PC-9 (cell line): ENCODE data around the gene PIK3C2A. TPM values are rescaled to one million over a fixed set of nuclear protein-coding genes. Genes with fewer than 3 reads are reported as not detected.
"Not testable (repeated sequence)": the region's sequence is repeated elsewhere in the genome, so short reads cannot be mapped to it uniquely, and the experiment has no call there.

Experiments used
- BruUV-seq: library from RNA; stranded (reverse); fragments of 400-500 nt; replicated peaks from 2 replicates; lab custom pipeline; 2021; lab: Mats Ljungman, UMichigan
- CTCF ChIA-PET: fragments of 300-600 bp; sonication (Branson Sonifier 250); formaldehyde crosslinking; loops from one replicate; lab custom pipeline; 2022; ENCODE audit warnings: antibody characterized with exemption; lab: Charles Lee
- POLR2A ChIA-PET: fragments of 300-600 bp; sonication (Branson Sonifier 250); formaldehyde crosslinking; loops from one replicate; lab custom pipeline; 2022; ENCODE audit warnings: antibody characterized with exemption; ENCODE audit not compliant: unreplicated experiment; lab: Charles Lee
- DNase-seq, 2 experiments: peaks; one replicate each; pipeline versions ENCODE4 v3.0.0 to v3.0.0-alpha.2; 2015 to 2022; ENCODE audit warnings: mixed read lengths in 1 of 2
- H2AFZ ChIP-seq: fragments of 200-600 bp; sonication (generic); 2 replicates; pipeline ENCODE4 v1.8.1; 2017; ENCODE audit warnings: antibody characterized with exemption
- H3F3A ChIP-seq: fragments of 200-600 bp; sonication (generic); 2 replicates; pipeline ENCODE4 v1.8.1; 2017; ENCODE audit warnings: antibody characterized with exemption, mild to moderate bottlenecking, low read depth; ENCODE audit not compliant: insufficient read depth
- H3K27ac ChIP-seq: fragments of 200-600 bp; sonication (generic); 2 replicates; pipeline ENCODE4 v1.6.1; 2016; ENCODE audit warnings: mixed run types
- H3K27me3 ChIP-seq: fragments of 200-600 bp; sonication (generic); 2 replicates; pipeline ENCODE4 v1.6.1; 2016; ENCODE audit warnings: low read depth, mixed run types; ENCODE audit not compliant: insufficient read depth
- H3K36me3 ChIP-seq: fragments of 200-600 bp; sonication (generic); 2 replicates; pipeline ENCODE4 v1.6.1; 2016; ENCODE audit warnings: low read depth, mixed run types
- H3K4me1 ChIP-seq: fragments of 200-600 bp; sonication (generic); replicated peaks from 2 replicates; pipeline ENCODE4 v1.6.1; 2016; ENCODE audit warnings: mixed run types; ENCODE audit not compliant: insufficient read depth
- H3K4me2 ChIP-seq: fragments of 200-600 bp; sonication (generic); 2 replicates; pipeline ENCODE4 v1.6.1; 2017; ENCODE audit warnings: mixed run types
- H3K4me3 ChIP-seq: fragments of 200-600 bp; sonication (generic); 2 replicates; pipeline ENCODE4 v1.6.1; 2016; ENCODE audit warnings: mixed run types
- H3K79me2 ChIP-seq: fragments of 200-600 bp; sonication (generic); 2 replicates; pipeline ENCODE4 v1.6.1; 2017; ENCODE audit warnings: low read depth, mixed run types
- H3K9me2 ChIP-seq: fragments of 200-600 bp; sonication (generic); 2 replicates; pipeline ENCODE4 v1.8.1; 2017; ENCODE audit warnings: mild to moderate bottlenecking; ENCODE audit not compliant: insufficient read depth
- H3K9me3 ChIP-seq: fragments of 200-600 bp; sonication (generic); 2 replicates; pipeline ENCODE4 v1.8.1; 2016; ENCODE audit warnings: low read depth; ENCODE audit not compliant: insufficient read depth
- H4K20me1 ChIP-seq: fragments of 200-600 bp; sonication (generic); 2 replicates; pipeline ENCODE4 v1.8.1; 2017; ENCODE audit not compliant: insufficient read depth
- EZH2 ChIP-seq: fragments of 200-600 bp; sonication (generic); IDR thresholded peaks from 2 replicates; pipeline ENCODE4 v1.8.0; 2017; ENCODE audit warnings: antibody characterized with exemption, low read depth
- intact Hi-C: fragments of 100-400 bp; cut with micrococcal nuclease; formaldehyde crosslinking; loops from one replicate; pipeline ENCODE4 v1.10.0; 2022; ENCODE audit not compliant: unreplicated experiment
- total RNA-seq: library from RNA; stranded (reverse); gene quantifications from 2 replicates; pipeline ENCODE4 v1.2.3, GENCODE V29; 2021
- TF ChIP-seq, protein P1 (sequence below): fragments of 200-600 bp; sonication (generic); conservative IDR thresholded peaks from 2 replicates; pipeline ENCODE4 v1.6.1; 2017; ENCODE audit warnings: mixed run types, antibody characterized with exemption, mild to moderate bottlenecking, moderate library complexity

Gene PIK3C2A
- total RNA-seq, 1 experiment from 2014 or later: 70.7 TPM

GRCh38 chr11:17229481-17230152 lies 21.8 kb upstream of the PIK3C2A start:
- POLR2A ChIA-PET: no interaction called here
- Histone ChIP-seq H3K36me3 (no peaks in the 10 kb centered on the region), H3K79me2 (no peaks in the 10 kb centered on the region), H3K27me3 (no peaks in the 10 kb centered on the region), H3K4me1 (no peaks in the 10 kb centered on the region), H3K9me2 (no peaks in the 10 kb centered on the region), H3K9me3 (no peaks in the 10 kb centered on the region), H3K27ac (no peak overlapping the region), H3K4me2 (no peak overlapping the region), H3K4me3 (no peak overlapping the region), H4K20me1 (no peaks in the 10 kb centered on the region), H3F3A (no peaks in the 10 kb centered on the region), H2AFZ (no peak overlapping the region)
- no peak for DNase-seq
- BruUV-seq: no TSS peak
- CTCF ChIA-PET: interaction anchor here (0.8 kb wide), 1 partner anchor 9 kb away, joined by 3 read pairs; no protein-coding TSS in a partner anchor
- intact Hi-C loops: loop anchor here (1.0 to 5.0 kb wide), 4 partner anchors 123 to 299 kb away; partner anchors contain the start of gene NCR3LG1
- TF ChIP-seq EZH2: no peak
- TF ChIP-seq, protein P1, sequence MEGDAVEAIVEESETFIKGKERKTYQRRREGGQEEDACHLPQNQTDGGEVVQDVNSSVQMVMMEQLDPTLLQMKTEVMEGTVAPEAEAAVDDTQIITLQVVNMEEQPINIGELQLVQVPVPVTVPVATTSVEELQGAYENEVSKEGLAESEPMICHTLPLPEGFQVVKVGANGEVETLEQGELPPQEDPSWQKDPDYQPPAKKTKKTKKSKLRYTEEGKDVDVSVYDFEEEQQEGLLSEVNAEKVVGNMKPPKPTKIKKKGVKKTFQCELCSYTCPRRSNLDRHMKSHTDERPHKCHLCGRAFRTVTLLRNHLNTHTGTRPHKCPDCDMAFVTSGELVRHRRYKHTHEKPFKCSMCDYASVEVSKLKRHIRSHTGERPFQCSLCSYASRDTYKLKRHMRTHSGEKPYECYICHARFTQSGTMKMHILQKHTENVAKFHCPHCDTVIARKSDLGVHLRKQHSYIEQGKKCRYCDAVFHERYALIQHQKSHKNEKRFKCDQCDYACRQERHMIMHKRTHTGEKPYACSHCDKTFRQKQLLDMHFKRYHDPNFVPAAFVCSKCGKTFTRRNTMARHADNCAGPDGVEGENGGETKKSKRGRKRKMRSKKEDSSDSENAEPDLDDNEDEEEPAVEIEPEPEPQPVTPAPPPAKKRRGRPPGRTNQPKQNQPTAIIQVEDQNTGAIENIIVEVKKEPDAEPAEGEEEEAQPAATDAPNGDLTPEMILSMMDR: no peak

DNA sequence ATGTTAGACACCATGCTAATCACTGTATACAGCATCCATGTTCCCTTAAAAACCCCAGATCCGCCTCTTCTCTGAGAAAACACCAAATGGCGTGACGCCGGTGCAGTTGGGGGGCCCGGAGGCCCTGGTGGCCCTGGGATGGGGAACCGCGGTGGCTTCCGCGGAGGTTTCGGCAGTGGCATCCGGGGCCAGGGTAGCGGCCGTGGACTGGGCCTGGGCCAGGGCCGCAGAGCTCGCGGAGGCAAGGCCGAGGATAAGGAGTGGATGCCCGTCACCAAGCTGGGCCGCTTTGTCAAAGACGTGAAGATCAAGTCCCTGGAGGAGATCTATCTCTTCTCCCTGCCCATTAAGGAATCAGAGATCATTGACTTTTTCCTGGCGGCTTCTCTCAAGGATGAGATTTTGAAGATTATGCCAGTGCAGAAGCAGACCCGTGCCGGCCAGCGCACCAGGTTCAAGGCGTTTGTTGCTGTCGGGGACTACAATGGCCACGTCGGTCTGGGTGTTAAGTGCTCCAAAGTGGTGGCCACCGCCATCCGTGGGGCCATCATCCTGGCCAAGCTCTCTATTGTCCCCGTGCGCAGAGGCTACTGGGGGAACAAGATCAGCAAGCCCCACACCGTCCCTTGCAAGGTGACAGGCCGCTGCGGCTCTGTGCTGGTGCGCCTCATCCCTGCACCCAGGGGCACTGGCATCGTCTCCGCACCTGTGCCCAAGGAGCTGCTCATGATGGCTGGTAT lies 20.6 kb upstream of the PIK3C2A start:
- H3F3A ChIP-seq, H4K20me1 ChIP-seq, H3K9me2 ChIP-seq, H3K79me2 ChIP-seq, H3K4me3 ChIP-seq, CTCF ChIA-PET, DNase-seq, POLR2A ChIA-PET, H3K36me3 ChIP-seq, H3K4me1 ChIP-seq, H3K27ac ChIP-seq, H3K4me2 ChIP-seq, H3K9me3 ChIP-seq, H2AFZ ChIP-seq, intact Hi-C loops, BruUV-seq, H3K27me3 ChIP-seq: not testable (repeated sequence)

DNA sequence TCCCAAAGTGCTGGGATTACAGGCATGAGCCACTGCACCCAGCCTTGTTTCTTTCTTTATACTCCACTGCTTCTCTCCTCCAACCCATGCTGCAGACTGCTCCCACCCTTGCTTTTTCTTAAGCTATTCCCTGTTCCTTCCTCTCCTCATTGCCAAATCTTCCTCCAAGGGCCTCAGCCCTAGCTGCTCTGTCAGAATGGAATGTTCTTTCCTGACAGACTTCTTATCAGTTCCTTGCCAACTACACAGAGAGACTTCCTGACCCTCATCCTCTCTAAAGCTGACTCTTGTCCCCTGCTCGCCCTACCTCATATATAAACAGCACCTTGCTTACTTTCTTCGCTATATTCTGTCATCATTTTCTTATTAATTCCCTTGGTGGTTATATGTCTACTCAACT lies 16.9 kb upstream of the PIK3C2A start:
- Histone ChIP-seq H3F3A (no peaks in the 10 kb centered on the region; the same call in 1 of the 2 replicates), H2AFZ (no peak overlapping the region), H3K79me2 (no peaks in the 10 kb centered on the region), H3K9me2 (no peaks in the 10 kb centered on the region), H4K20me1 (no peaks in the 10 kb centered on the region; the same call in 1 of the 2 replicates), H3K36me3 (no peaks in the 10 kb centered on the region), H3K9me3 (no peaks in the 10 kb centered on the region), H3K4me3 (no peak overlapping the region), H3K4me2 (no peak overlapping the region), H3K27ac (no peak overlapping the region), H3K4me1 (0 out of 2 replicates have a peak, but pooled peaks cover 4% of the 10 kb centered on the region), H3K27me3 (no peaks in the 10 kb centered on the region)
- ChIA-PET POLR2A (no interaction called here), CTCF (no interaction called here)
- TF ChIP-seq EZH2: no peak
- TF ChIP-seq, protein P1: no peak
- intact Hi-C loops: no loop called here
- no peak for DNase-seq
- no TSS peak for BruUV-seq
